ENCODE results near the gene OGFOD3. TPM values are rescaled to one million over a fixed set of nuclear protein-coding genes. Genes with fewer than 3 reads are reported as not detected.

OGFOD3 gene
- total RNA-seq, 4 donors from 2014 or later, result 15.0 to 44.4 (median 24.8) TPM

DNA sequence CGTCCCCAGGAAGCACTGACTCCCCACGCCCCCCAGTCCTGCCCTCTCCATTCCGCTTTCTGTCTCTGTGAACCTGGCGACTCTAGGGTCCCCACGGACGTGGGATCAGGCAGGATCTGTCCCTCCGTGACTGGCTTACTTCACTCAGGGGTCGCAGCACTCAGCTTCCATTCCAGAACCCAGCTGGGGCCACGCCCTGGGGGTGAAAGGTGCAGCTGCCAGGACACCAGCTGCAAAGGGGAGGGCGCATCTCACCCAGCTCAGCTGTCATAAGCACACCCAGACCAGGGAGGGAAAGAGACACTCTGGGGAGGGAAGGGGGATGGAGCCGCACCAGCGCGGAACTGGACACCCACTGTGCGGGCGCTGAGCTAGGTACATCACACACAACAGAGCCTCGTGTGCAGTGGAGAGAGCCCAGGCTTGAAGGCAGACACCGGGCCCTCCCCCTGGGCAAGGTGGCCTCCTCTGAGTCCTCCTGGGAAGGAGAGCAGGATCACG, 18.7 kb downstream of the OGFOD3 start:
- no peak for TF ChIP-seq POLR2A (IDR thresholded peaks at IDR 0.05)
- TF ChIP-seq, protein P1, sequence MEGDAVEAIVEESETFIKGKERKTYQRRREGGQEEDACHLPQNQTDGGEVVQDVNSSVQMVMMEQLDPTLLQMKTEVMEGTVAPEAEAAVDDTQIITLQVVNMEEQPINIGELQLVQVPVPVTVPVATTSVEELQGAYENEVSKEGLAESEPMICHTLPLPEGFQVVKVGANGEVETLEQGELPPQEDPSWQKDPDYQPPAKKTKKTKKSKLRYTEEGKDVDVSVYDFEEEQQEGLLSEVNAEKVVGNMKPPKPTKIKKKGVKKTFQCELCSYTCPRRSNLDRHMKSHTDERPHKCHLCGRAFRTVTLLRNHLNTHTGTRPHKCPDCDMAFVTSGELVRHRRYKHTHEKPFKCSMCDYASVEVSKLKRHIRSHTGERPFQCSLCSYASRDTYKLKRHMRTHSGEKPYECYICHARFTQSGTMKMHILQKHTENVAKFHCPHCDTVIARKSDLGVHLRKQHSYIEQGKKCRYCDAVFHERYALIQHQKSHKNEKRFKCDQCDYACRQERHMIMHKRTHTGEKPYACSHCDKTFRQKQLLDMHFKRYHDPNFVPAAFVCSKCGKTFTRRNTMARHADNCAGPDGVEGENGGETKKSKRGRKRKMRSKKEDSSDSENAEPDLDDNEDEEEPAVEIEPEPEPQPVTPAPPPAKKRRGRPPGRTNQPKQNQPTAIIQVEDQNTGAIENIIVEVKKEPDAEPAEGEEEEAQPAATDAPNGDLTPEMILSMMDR (IDR thresholded peaks at IDR 0.05), result no peak
- intact Hi-C loops (cut with DNase I; ENCODE audit: low total_unique reads), result no loop called here
- no peak for DNase-seq
- H3K36me3 ChIP-seq, result no peaks in the 10 kb centered on the region
- peak overlapping the region; percentile 28 to 54 for H3K27ac ChIP-seq
- H3K9me3 ChIP-seq, result no peaks in the 10 kb centered on the region
- no peak overlapping the region for H3K4me3 ChIP-seq
- no peaks in the 10 kb centered on the region for H3K4me1 ChIP-seq
- H3K27me3 ChIP-seq, result no peaks in the 10 kb centered on the region

DNA sequence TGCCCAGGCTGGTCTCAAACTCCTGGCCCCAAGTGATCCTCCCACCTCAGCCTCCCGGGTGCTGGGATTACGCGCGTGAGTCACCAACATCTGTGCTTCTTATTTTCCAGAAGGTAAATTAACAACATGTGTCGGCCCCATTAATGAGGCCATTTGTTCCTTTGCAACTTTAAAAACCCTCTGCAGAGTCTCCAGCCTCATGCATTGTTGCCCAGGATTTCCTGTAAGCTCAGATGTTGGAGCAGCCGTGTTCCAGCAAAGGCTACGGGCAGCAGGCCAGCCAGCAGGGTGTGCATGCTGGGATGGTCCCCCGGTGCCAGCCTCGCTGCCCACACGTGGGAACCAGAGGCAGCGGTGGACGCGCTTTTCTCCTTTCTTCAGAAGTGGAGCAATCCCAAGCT, 19.3 kb downstream of the OGFOD3 start:
- no peaks in the 10 kb centered on the region for H3K36me3 ChIP-seq
- no peak overlapping the region for H3K4me3 ChIP-seq
- intact Hi-C loops (cut with DNase I; ENCODE audit: low total_unique reads), result no loop called here
- no peaks in the 10 kb centered on the region for H3K9me3 ChIP-seq
- H3K27me3 ChIP-seq, result no peaks in the 10 kb centered on the region
- TF ChIP-seq, protein P1 (IDR thresholded peaks at IDR 0.05), result no peak
- TF ChIP-seq POLR2A (IDR thresholded peaks at IDR 0.05), result no peak
- H3K27ac ChIP-seq, result peak overlapping the region in 1 of 2 donors; percentile 13
- peak; percentile 53 to 58 for DNase-seq
- H3K4me1 ChIP-seq, result no peaks in the 10 kb centered on the region

DNA sequence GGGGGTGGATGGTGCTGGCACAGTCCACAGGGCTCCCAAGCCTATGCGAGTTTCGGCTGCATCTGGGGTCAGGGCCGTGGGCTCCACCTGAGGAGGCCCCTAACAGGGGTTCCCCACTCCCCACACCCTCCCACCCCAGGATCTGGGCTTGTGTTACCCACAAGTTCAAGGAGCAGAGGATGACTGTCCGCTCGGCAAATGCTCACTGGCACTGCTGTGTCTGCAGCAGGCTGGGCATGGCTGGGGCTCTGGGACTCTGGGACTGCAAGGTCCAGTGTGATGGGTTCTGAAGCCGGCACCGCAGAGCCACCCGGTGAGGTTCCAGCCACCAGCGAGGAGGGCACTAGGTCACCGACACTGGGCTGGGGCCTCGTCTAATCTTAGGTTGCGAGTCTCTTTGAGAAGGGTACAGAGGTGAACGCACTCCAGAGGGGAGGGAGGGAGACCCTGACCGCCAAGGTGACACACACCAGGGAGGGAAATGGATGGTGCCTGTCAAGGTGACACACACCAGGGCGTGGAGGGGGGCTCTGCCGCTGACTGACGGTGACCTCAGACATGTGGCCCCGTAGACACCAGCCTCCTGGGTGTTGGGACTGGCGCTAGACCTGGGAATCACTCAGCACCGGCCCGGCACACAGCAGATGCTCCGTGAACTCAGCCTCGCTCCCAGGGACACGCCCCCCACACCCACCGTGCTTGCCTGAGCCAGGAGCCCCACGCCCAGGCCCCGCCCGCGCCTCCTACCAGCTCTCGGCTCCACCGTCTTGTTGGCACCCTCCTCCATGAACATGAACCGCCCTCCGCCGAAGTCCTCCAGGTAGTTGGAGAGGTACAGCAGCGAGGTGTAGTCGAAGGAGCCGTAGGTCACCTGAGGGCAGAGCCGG, 20.7 kb downstream of the OGFOD3 start:
- H3K4me3 ChIP-seq, result no peak overlapping the region
- DNase-seq, result no peak
- no peaks in the 10 kb centered on the region for H3K27me3 ChIP-seq
- H3K4me1 ChIP-seq, result no peaks in the 10 kb centered on the region
- TF ChIP-seq POLR2A (IDR thresholded peaks at IDR 0.05), result no peak
- TF ChIP-seq, protein P1 (IDR thresholded peaks at IDR 0.05), result no peak
- intact Hi-C loops (cut with DNase I; ENCODE audit: low total_unique reads), result no loop called here
- H3K27ac ChIP-seq, result no peak overlapping the region
- no peaks in the 10 kb centered on the region for H3K9me3 ChIP-seq
- H3K36me3 ChIP-seq, result no peaks in the 10 kb centered on the region

DNA sequence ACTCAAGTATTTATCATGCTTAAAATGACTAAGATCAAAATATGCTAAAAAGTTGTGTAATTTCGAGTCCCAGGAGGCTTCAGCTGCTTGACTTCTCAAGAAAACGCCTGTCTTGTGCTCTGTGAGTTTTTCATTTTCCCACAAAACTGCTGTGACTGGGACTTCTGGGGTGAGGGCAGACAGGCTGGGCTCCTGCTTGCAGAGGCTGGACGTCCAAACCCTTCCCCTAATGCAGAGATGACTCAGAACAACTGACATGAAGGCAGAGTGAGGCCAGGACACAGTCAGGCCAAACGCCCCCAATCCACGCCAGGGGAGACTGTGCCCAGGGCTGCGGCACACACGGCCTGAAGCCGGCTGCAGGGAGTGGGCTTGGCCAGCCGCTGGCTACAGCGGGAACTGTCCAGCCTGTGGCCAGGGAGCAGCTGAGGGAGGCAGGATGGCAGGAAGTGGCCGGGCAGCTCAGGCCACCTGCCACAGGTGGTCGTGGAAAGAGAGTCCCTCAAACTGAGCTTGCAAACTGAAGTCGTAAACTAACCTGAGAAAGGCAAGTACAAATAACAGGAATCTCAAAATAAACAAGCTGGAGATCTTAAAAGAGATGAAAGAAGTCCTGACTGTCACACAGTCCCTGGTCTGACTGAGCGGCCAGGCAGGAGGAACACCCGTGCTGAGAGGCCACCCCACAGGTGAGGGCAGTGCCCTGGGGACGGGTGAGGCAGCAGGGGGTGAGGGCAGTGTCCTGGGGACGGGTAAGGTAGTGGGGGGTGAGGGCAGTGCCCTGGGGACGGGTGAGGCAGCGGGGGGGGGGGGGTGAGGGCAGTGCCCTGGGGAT, 21.6 kb downstream of the OGFOD3 start:
- DNase-seq, result peak in 1 of 2 donors; percentile 33
- no peaks in the 10 kb centered on the region for H3K27me3 ChIP-seq
- peak overlapping the region; percentile 32 to 68 for H3K27ac ChIP-seq
- TF ChIP-seq, protein P1 (IDR thresholded peaks at IDR 0.05), result no peak
- TF ChIP-seq POLR2A (IDR thresholded peaks at IDR 0.05), result no peak
- intact Hi-C loops (cut with DNase I; ENCODE audit: low total_unique reads), result no loop called here
- no peaks in the 10 kb centered on the region for H3K36me3 ChIP-seq
- no peak overlapping the region for H3K4me3 ChIP-seq
- H3K4me1 ChIP-seq, result no peaks in the 10 kb centered on the region
- H3K9me3 ChIP-seq, result no peaks in the 10 kb centered on the region
